NAMALWA (cell line): ENCODE results near the gene DNMT1.
A peak's percentile ranks its signal among the peaks of the same experiment; 100 is the strongest.

Experiments used
- DNase-seq: peaks from one replicate; pipeline ENCODE4 v3.0.0-alpha.2; 2015; ENCODE audit warnings: low spot score

Gene DNMT1

GRCh38 chr19:10112895-10113591 lies 81.7 kb downstream of the DNMT1 start:
- DNase-seq = peak; percentile 84

GRCh38 chr19:10112037-10112761 lies 82.6 kb downstream of the DNMT1 start:
- DNase-seq = no peak

- DNase-seq = peak; percentile 42
Observed at GRCh38 chr19:10111405-10111811, 83.3 kb downstream of the DNMT1 start, which contains the start of gene P2RY11. Gene P2RY11 (plus strand): TSS chr19:10111693. CDS start chr19:10111722, 29 bp downstream.

- DNase-seq = no peak
Observed at GRCh38 chr19:10110972-10111317, 83.8 kb downstream of the DNMT1 start.

- no peak for DNase-seq
Observed at GRCh38 chr19:10110076-10110971, 84.4 kb downstream of the DNMT1 start.

GRCh38 chr19:10109528-10109927 lies 85.2 kb downstream of the DNMT1 start:
- no peak for DNase-seq

- no peak for DNase-seq
Observed at GRCh38 chr19:10107817-10108367, 86.9 kb downstream of the DNMT1 start.

GRCh38 chr19:10107254-10107653 lies 87.5 kb downstream of the DNMT1 start:
- DNase-seq = no peak

GRCh38 chr19:10106100-10106936 lies 88.4 kb downstream of the DNMT1 start, which contains the start of gene PPAN:
Gene PPAN (plus strand): TSS chr19:10106362. CDS start chr19:10106395, 33 bp downstream.
- peak; percentile 98 for DNase-seq

GRCh38 chr19:10105509-10106099 lies 89.1 kb downstream of the DNMT1 start:
- peak; percentile 57 for DNase-seq

GRCh38 chr19:10104665-10105508 lies 89.9 kb downstream of the DNMT1 start:
- peak; percentile 89 for DNase-seq

- no peak for DNase-seq
Observed at GRCh38 chr19:10104130-10104513, 90.6 kb downstream of the DNMT1 start.

- peak; percentile 82 for DNase-seq
Observed at GRCh38 chr19:10102787-10103236, 91.9 kb downstream of the DNMT1 start.

GRCh38 chr19:10100163-10100785 lies 94.5 kb downstream of the DNMT1 start:
- no peak for DNase-seq

GRCh38 chr19:10096615-10096963 lies 98.2 kb downstream of the DNMT1 start:
- no peak for DNase-seq

GRCh38 chr19:10095948-10096614 lies 98.7 kb downstream of the DNMT1 start:
- peak; percentile 93 for DNase-seq

GRCh38 chr19:10095622-10095947 lies 99.2 kb downstream of the DNMT1 start:
- DNase-seq = no peak

- no peak for DNase-seq
Observed at GRCh38 chr19:10093295-10094186, 101.2 kb downstream of the DNMT1 start.
